Measurements from ENCODE around the gene CD37.

CD37 gene

DNA sequence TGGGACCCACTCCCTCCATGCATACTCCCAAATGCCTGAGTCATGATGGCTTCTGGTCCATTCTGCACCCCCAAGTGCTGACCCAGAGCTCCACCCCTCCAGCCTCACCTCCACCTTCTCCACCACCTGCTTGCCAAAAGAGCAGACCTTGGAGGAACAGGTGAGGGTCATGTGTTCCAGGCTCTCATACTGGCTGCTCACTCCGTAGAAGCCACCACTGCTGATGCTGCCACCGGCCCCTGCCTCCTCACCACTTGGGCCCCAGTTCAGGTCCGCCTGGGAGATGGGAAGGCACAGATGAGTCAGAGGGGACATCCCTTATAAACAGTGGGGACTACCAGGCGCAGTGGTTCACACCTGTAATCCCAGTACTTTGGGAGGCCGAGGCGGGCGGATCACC, 7.9 kb downstream of the CD37 start:
- peak in 1 of 10 donors; percentile 32 for DNase-seq
- intact Hi-C loops (cut with DNase I) = no loop called here

DNA sequence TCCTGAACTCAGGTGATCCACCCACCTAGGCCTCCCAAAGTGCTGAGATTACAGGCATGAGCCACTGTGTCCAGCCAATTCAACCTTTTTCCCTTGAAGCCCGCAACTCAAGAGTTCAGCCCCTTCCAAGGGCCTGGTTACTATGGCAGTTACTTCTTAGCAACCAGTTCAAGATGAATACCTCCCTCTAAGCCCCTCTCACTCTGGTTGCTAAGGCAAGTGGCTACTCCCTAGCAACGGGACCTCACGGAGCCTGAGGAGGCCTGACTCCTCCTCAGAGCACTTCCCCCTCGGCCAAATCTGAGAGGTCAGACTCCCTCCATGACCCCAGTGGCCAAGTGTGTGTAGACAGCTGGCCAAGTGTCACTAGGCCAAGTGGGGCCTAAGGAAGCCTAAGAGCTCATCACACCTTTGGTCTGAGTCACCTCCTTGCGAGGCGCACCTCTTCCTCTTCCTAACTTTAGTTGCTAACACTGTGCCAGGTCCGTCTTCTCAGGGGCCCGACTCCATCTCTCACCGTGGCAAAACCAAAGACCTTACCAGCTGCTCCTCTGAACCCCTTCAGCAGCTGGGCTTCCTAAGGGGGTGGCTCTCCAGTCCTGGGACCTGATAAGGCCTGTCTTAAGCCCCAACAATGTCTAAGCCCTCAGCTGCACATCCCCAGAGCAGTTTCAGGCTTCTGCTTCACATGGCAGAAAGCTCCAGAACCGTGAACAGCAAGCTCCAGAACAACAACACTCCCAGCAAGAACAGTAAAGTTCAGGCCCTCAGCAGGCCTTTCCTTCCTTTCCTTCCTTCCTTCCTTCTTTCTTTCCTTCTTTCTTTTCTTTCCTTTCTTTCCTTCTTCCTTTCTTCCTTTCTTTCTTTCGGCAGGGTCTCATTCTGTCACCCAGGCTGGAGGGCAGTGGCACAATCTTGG, 9.6 kb downstream of the CD37 start:
- intact Hi-C loops (cut with DNase I) = no loop called here
- DNase-seq = peak in 1 of 10 donors; percentile 41

DNA sequence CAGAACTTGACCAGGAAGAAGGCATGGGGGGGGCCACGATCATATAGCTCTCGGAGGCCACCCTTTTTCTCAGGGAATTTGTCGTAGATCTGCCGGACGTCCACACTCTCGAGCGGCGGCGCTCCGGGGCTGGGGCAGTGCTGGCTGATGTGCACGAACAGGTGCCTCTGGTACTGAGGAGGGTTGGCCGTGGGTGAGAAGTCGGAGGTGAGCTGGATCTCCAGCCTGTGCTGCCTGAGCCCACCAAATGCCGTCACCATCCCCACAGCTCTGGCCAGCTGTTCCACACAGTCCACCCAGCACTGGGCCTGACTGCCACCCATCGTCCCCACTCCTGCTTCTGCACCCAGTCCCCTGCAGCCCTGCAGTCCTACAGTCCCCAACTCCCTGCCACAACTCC, 12.0 kb downstream of the CD37 start:
- intact Hi-C loops (cut with DNase I) = no loop called here
- peak in 1 of 10 donors; percentile 83 for DNase-seq

DNA sequence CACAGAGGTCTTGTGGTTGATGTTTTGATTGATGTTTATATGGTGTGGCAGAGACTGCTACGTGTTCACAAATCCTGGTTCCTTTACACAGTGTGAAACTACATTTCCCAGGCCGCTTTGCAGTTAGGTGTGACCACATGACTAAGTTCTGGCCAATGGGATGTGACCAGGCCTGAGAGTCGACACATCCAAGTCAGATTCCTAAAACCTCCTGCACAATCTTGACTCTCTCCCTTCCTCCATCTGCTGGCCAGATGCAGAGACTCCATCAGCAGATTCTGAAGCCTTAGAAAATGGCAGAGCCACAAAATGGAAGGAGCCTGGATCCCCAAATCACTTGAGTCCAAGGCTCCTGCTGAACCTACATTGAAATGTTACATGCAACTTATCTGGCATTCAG, 12.6 kb downstream of the CD37 start:
- intact Hi-C loops (cut with DNase I) = no loop called here
- DNase-seq = peak in 4 of 10 donors; percentile 32 to 91 (median 38)

DNA sequence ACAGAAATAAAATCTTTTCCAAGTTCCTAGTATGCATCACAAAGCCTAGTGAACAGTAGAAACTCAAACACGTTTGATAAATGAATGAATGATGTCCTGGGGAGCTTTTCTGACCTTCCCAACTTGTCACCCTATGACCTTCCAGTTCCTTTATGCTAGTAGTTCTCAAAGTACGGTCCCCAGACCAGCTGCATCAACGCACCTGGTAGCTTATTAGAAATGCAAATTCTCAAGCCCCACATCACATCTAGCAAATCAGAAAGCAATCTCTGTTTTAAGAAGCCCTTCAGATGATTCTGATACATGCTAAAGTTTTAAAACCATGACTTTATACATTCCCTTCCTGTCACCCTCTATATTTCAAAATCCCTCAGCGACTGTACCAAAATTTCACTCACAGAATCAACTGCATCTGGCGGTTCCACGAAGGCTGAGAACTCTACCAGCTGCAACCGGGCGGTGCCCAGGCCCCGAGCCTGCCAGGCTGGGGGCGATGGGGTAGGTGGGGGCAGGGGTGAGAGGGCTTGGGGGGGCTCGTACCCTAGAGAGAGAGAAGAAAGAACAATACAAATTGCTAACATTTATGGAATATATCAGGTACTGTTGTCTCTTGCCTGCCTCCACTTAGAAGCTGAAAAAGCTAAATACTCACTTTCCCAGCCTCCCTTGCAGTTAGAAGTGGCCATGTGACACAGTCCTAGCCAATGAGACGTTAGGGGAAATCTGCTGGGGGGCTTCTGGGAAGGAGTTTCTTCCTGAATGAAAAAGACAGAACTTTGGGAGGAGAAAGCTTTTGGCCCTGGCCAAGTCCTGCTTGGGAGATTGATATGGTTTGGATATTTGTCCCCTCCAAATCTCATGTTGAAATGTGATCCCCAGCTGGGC, 13.3 kb downstream of the CD37 start:
- intact Hi-C loops (cut with DNase I) = no loop called here
- DNase-seq = no peak

DNA sequence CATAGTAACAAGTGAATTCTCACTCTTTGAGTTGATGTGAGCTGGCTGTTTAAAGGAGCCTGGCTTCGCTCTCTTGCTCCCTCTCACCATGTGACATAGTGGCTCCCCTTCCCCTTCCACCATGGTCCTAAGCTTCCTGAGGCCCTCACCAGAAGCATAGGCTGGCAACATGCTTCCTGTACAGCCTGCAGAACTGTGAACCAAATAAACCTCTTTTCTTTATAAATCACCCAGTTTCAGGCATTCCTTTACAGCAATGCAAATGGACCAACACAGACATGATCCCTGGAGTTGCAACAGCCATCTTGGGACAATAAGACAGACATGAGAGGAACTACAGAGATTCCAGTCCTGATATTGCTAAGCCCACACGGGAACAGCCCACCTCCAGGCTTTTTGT, 14.4 kb downstream of the CD37 start:
- intact Hi-C loops (cut with DNase I) = no loop called here
- no peak for DNase-seq

DNA sequence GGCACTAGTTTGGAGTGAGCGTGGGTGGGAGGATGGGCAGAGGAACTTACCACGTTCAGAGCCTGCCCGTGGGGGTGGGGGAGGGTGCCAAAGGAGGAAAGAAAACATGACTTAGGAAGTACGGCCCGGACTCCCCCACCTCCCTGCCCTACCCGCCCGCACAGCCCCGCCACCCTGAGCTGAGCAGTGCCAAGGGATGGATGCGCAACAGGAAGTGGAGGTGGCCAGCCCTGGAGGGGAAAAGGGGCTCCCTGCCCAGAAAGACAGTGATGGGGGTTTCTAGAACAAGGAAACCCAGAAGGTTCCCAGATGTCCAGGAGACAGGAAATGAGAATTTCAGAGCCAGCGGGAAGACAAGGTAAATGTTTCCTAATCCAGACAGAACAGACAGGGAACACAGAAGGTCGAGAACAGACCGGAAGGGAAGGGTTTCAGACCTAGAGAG, 20.7 kb downstream of the CD37 start:
- DNase-seq = no peak
- intact Hi-C loops (cut with DNase I) = no loop called here

DNA sequence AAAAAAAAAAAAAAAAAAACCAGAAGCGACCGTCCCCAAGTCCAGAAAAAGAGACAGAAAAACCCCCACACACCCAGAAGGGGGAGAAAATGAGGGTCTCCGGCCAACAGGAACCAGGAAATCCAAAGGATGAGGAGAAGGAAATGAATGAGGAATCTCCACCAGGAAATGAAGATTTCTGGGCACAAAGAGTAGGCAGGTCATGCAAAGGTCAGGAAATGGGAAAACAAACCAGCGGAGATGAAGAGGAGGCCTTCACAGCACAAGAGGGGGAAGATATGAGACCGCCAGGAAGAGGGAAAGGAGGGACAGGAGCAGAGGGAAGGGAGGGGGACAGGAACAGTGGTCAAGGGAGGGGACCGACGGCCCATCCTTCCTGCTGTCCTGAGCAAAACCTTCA, 21.2 kb downstream of the CD37 start:
- DNase-seq = no peak
- intact Hi-C loops (cut with DNase I) = no loop called here

DNA sequence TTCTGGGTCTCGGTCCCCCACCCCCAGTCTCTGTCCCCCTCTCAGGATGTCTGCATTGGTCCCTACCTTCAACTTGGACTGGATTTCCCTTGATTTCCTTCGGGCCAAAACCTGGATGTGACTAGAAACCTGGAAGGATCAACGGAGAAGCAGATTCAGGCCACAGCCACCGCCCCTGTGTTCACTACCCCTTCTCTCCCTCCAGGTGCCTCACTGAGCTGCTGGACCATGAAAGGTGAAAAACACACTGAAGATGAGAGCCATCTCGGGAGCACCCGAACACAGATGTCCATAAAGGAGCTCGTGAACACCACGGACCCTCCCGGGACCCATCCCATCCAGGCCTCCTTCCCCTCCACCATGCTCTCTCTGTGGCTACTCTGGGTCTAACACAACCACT, 22.0 kb downstream of the CD37 start:
- intact Hi-C loops (cut with DNase I) = no loop called here
- peak in 1 of 10 donors; percentile 26 for DNase-seq

DNA sequence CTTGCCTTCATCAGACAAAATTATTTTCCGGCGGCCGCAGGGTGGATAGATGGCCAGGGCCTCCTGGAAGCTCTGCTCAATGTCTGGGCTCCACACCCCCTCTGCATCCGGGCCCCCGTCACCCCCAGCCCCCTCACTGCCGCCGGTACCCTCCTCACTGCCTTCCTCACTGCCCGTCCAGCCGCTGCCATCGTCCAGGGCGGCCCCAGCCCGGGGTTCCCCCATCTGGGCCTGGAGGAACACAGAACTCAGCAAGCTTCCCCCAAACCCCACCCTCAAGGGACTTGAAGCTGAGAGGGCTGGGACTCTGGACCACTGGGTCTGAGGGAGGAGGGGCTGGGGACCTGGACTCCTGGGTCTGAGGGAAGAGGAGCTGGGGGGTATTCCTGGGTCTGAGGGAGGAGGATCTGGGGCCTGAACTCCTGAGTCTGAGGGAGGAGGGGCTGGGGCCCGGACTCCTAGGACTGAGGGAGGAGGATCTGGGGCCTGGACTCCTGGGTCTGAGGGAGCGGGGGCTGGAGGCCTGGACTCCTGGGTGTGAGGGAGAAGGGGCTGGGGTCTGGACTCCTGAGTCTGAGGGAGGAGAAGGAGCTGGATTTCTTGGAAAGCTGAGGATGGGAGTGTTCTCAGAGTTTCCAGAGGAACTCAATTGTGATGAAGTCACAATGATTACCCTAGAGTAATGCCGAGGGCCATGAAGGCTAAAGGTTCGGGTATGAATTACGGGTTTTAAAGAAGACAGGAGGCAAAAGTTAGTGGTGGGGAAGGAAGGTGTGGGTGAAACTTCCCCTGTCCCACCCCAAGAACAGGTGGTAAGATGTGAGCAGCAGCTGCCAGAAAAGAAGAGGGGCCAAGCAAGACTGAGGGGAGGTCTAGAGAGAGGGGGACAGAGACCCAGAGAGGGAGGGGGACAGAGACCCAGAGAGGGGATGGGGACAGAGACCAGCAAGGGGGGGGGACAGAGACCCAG, 24.9 kb downstream of the CD37 start:
- intact Hi-C loops (cut with DNase I) = no loop called here
- DNase-seq = peak in 1 of 10 donors; percentile 31

DNA sequence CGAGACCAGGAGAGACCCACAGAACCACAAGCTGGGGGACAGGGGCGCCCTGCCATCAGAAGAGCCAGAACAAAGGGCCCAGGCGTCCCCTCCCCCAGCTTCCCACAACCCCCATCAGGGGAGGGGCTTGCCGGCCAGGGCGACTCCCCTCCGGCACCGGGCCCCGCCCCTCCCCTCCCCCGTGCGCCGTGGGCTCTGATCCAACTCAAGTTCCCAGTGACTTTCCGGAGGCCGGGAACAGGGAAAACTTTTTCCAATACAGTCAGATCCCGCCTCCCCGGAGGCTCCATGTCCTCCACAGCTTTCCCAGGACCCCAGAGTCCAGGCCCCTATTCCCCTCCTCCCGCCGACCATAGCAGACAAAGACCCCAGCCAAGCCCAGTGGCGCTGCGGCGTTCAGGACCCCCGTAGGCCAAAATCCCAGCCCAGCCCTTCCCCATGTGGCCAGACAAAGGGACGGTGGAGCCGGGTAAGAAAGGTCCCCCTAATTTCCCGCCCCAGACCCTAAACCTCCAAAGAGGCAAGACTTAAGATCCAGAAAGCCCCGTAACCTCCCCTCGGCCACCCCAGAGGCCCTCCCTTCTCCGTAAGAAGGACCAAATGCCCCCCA, 26.3 kb downstream of the CD37 start:
- intact Hi-C loops (cut with DNase I) = no loop called here
- DNase-seq = peak in 1 of 10 donors; percentile 80

DNA sequence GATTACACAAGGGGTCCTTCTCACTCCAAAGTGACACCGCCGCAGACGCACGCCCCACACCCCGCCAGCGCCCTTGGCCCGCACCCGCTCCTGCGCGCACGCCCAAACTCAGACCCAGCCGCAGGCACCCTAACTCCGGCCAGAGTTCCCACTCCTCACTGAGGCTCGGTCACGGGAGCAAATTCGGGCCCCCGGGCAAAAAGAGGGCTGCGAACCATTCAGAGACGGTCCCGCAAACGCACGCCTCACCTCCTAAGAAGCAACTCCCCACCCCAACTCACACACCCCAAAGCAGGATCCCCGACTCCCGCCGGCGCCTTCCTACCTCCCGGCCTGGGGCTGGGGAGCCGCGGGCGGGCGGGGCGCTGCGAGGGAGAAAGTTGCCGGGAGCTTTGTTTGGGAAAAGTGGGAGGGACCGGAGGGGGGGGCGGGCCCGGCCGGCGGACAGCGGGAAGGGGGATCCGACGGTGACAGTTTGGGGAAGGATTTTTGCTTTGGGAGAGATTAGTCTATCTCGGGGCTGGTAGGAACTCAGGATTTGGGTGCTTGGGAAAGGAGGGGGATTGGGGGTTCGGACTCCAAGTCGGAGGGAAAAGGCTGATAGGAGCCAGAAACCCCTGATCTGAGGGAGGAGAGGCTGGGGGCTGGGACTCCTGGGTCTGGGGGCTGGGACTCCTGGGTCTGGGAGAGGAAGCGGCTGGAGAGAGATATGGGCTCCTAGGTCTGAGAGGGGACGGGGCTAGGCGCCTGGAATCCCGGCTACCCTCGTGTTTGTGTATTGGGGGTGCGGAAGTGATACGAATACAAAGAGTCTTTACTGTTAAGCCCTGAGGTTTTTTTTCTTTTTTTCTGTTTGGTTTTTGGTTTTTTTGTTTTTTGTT, 27.1 kb downstream of the CD37 start, which contains the start of gene TEAD2:
Gene TEAD2, minus strand, starts transcription at position 369 of the 881 bp plus-strand sequence. CDS start 2,341 bp downstream, outside the sequence.
- peak in 1 of 10 donors; percentile 66 for DNase-seq
- intact Hi-C loops (cut with DNase I) = no loop called here

DNA sequence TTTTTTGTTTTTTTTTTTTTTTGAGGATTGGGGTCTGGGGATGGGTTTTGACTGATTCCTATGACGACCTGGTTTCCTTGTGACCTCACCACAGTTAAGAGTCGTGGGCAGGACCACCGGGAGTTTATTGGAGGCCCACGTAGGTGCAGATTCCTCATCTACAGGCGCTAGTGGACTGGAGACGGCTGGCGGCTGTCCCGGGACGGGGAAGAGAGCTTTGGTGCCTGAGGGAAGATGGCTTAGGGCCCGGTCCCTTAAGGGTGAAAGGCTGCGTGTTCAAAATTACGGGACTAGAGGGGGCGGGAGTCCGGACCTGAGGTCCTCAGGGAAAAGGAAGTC, 27.7 kb downstream of the CD37 start:
- intact Hi-C loops (cut with DNase I) = no loop called here
- DNase-seq = peak in 1 of 10 donors; percentile 81

DNA sequence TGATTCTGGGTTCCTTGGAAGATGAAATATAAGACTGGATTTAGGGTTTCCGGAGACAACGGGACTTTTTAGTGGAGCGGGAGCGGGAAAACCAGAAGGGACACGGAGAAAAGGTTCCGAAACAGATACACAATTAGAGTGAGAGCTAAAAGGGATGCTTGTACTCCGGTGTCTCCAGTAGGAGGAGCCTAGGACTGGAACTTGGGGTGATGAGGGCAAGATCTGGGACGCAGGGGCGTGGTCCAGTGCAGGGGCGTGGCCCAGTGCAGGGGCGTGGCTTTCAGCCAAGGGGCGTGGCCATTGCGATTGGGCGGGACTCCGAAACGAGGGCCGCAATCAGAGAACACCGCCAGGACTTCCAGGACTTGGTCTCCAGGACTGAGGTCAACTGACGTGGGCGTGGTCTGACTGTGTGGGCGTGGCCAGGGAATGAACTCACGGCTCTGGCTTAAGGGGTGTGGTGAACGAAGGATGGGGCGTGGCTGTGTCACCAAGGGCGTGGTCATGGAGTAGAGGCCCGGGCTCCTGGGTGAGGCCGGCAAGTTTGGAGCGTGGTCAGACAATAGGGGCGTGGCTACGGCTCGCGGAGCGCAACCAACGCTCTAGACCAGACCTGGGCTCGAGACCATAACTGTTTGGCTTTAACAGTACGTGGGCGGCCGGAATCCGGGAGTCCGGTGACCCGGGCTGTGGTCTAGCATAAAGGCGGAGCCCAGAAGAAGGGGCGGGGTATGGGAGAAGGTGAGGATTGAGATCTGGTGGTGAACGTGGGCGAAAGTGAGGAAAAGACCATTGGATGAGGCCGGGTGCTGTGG, 28.3 kb downstream of the CD37 start, which contains the start of gene DKKL1:
Gene DKKL1, plus strand, starts transcription at position 610 of the 815 bp plus-strand sequence. Its CDS starts 122 bp downstream, at position 732.
- DNase-seq = peak in 7 of 10 donors; percentile 26 to 86 (median 33)

DNA sequence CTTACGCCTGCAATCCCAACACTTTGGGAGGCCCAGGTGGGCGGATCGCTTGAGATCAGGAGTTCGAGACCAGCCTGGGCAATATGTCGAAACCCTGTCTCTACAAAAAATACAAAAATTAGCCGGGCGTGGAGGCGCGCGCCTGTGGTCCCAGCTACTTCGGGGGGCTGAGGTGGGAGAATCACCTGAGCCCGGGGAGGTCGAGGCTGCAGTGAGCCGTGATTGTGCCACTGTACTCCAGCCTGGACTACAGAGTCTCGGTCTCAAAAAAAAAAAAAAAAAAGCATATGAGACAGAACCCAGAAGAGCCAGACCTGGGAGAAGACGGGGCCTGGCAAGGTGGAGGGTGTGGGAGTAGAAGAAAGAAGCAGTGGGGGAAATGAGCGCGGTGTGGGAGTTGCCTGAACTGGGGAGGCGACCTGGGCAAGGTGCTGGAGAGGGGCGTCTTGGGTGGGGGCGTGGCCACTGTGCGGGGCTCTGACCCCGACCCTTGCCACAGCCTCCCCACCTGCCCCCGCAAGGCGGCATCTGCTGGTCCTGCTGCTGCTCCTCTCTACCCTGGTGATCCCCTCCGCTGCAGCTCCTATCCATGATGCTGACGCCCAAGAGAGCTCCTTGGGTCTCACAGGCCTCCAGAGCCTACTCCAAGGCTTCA, 29.0 kb downstream of the CD37 start:
- peak in 1 of 10 donors; percentile 59 for DNase-seq
- intact Hi-C loops (cut with DNase I) = no loop called here

More for the DNA sequence above, 28.3 kb downstream of the CD37 start, which contains the start of gene DKKL1:
- intact Hi-C loops (cut with DNase I) = no loop called here

DNA sequence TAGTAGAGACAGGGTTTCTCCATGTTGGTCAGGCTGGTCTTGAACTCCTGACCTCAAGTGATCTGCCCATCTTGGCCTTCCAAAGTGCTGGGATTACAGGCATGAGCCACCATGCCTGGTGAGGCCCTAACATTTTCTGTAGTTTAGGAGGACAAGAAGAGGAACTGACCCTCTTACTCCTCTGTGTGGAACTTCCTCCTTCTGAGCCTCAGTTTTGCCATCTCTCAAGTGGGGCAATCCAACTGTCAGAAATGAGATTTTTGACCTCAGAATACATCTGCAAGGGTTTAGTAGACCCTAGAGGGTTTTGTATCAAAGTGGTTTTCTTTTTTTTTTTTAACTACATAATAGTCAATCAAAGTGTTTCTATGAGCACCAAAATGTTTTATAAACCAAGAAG, 30.9 kb downstream of the CD37 start:
- DNase-seq = no peak
- intact Hi-C loops (cut with DNase I) = no loop called here

All from posterior cingulate gyrus (tissue), 11 donors.